ENCODE data around the gene KRTAP2-1. TPM values are rescaled to one million over a fixed set of nuclear protein-coding genes. Genes with fewer than 3 reads are reported as not detected.
"Not testable (repeated sequence)": the region's sequence is repeated elsewhere in the genome, so short reads cannot be mapped to it uniquely, and the experiment has no call there.

The KRTAP2-1 gene
- total RNA-seq: not detected

GRCh38 chr17:41046735-41047465 lies at the start of gene KRTAP2-1:
Gene KRTAP2-1, minus strand, starts transcription at chr17:41047316. Its CDS starts 49 bp downstream, at chr17:41047267.
- not testable (repeated sequence) for DNase-seq (ENCODE audit: low spot score)

- DNase-seq (ENCODE audit: low spot score): no peak
Measured at GRCh38 chr17:41096055-41096454, 48.9 kb upstream of the KRTAP2-1 start.

- not testable (repeated sequence) for DNase-seq (ENCODE audit: low spot score)
Measured at GRCh38 chr17:41088760-41089352, 41.7 kb upstream of the KRTAP2-1 start.

GRCh38 chr17:41084100-41084856 lies 37.2 kb upstream of the KRTAP2-1 start, which contains the start of gene KRTAP4-7:
Gene KRTAP4-7, plus strand, starts transcription at chr17:41084150. Its CDS starts 57 bp downstream, at chr17:41084207.
- not testable (repeated sequence) for DNase-seq (ENCODE audit: low spot score)

GRCh38 chr17:41083427-41083826 lies 36.3 kb upstream of the KRTAP2-1 start:
- DNase-seq (ENCODE audit: low spot score): not testable (repeated sequence)

GRCh38 chr17:41082626-41083025 lies 35.5 kb upstream of the KRTAP2-1 start:
- DNase-seq (ENCODE audit: low spot score): no peak

GRCh38 chr17:41076788-41077187 lies 29.7 kb upstream of the KRTAP2-1 start:
- no peak for DNase-seq (ENCODE audit: low spot score)

- no peak for DNase-seq (ENCODE audit: low spot score)
Measured at GRCh38 chr17:41073676-41074075, 26.6 kb upstream of the KRTAP2-1 start.

GRCh38 chr17:41071606-41072360 lies 24.7 kb upstream of the KRTAP2-1 start:
- no peak for DNase-seq (ENCODE audit: low spot score)

- DNase-seq (ENCODE audit: low spot score): no peak
Measured at GRCh38 chr17:41069031-41069430, 21.9 kb upstream of the KRTAP2-1 start.

GRCh38 chr17:41067281-41067680 lies 20.2 kb upstream of the KRTAP2-1 start:
- no peak for DNase-seq (ENCODE audit: low spot score)

- DNase-seq (ENCODE audit: low spot score): no peak
Measured at GRCh38 chr17:41065829-41066624, 18.9 kb upstream of the KRTAP2-1 start, which contains the start of gene KRTAP2-4. Gene KRTAP2-4, minus strand, starts transcription at chr17:41065879. Its CDS starts 34 bp downstream, at chr17:41065845.

- not testable (repeated sequence) for DNase-seq (ENCODE audit: low spot score)
Measured at GRCh38 chr17:41065016-41065689, 18.0 kb upstream of the KRTAP2-1 start.

- DNase-seq (ENCODE audit: low spot score): no peak
Measured at GRCh38 chr17:41064301-41064700, 17.2 kb upstream of the KRTAP2-1 start.

GRCh38 chr17:41063449-41063848 lies 16.3 kb upstream of the KRTAP2-1 start:
- DNase-seq (ENCODE audit: low spot score): no peak

GRCh38 chr17:41061964-41062363 lies 14.8 kb upstream of the KRTAP2-1 start:
- no peak for DNase-seq (ENCODE audit: low spot score)

GRCh38 chr17:41060052-41060604 lies 13.0 kb upstream of the KRTAP2-1 start, which contains the start of gene KRTAP2-3:
Gene KRTAP2-3, minus strand, starts transcription at chr17:41060114. Its CDS starts 64 bp downstream, at chr17:41060050.
- no peak for DNase-seq (ENCODE audit: low spot score)

- DNase-seq (ENCODE audit: low spot score): not testable (repeated sequence)
Measured at GRCh38 chr17:41059276-41060051, 12.3 kb upstream of the KRTAP2-1 start.

GRCh38 chr17:41058741-41059140 lies 11.6 kb upstream of the KRTAP2-1 start:
- DNase-seq (ENCODE audit: low spot score): no peak

Data from mucosa of gallbladder (tissue), 1 donor.